ENCODE data around the gene S100A16. TPM values are rescaled to one million over a fixed set of nuclear protein-coding genes. Genes with fewer than 3 reads are reported as not detected.

S100A16 gene
- 1,881 and 1,940 TPM in 2 replicates for total RNA-seq

DNA sequence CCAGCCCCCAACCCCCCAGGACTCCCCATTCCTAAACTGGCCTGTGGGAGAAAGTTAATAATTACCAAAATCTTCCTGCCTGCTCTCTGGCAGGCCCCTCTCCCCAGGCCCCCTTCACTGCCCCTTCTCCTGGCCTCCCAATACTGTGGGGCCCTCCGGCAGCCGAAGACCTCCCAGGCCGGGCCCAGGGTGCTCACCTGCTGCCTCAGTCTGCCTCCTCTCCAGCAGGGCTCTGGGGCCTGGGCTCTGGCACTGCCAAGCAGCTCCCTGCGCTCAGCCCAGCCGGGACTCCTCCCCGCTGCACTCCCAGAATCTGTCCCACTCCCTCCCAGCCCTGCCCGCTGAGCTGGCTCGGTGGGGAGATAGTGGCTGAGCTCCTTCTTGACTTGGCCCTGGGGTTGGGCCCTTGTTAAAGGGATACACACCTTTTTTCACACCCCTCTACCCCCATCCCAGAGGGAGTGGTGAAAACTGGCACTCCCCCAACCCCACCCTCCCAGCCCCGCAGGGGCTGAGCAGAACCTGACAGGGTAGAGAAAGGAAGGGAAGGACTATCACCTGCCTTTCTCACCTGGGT is at the start of gene S100A16:
Gene S100A16, minus strand, starts transcription at position 383 of the 577 bp plus-strand sequence. CDS start 4,986 bp downstream, outside the sequence.

DNA sequence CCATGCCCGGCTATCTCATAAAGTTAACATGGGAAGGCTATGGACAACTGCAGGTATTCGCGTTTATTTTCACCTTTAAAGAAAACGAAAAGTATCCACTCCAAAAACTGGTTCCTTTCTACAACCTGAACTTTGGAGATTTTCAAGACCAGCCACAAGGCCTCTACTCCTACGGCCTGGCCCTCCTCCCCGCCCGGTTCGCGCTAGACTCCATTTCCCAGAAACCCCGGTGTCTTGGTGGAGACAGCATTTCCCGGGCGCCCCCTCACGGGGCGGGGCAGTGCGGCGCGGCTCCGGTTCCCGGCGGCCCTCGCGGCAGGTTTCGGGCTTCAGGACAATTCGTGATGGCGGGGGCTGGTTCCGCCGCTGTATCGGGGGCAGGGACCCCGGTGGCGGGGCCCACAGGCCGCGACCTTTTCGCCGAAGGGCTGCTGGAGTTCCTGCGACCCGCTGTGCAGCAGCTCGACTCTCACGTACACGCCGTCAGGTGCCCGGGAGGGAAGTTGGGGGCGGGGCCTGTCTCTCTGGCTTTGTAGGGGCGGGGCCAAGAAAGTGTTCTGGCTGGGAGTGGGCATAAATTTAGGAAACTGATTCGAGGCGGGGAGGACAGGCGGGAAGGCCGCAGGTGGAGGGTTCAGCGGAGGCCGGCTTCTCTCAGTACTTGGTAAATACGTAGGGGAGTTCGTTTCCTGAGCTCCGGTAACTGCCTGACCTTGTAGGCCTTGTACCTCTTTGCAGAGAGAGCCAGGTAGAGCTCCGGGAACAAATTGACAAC is 45.6 kb upstream of the S100A16 start, which contains the start of gene SNAPIN:
Gene SNAPIN, plus strand, starts transcription at position 304 of the 775 bp plus-strand sequence. Its CDS starts 41 bp downstream, at position 345.

GRCh38 chr1:153633754-153634665 is 21.1 kb upstream of the S100A16 start, which contains the start of gene CHTOP:
Gene CHTOP (plus strand): TSS chr1:153634066. CDS start chr1:153636589, 2,523 bp downstream.

GRCh38 chr1:153627715-153628626 is 15.0 kb upstream of the S100A16 start, which contains the start of gene S100A1:
Gene S100A1 (plus strand): TSS chr1:153628434. CDS start chr1:153630522, 2,088 bp downstream.

DNA sequence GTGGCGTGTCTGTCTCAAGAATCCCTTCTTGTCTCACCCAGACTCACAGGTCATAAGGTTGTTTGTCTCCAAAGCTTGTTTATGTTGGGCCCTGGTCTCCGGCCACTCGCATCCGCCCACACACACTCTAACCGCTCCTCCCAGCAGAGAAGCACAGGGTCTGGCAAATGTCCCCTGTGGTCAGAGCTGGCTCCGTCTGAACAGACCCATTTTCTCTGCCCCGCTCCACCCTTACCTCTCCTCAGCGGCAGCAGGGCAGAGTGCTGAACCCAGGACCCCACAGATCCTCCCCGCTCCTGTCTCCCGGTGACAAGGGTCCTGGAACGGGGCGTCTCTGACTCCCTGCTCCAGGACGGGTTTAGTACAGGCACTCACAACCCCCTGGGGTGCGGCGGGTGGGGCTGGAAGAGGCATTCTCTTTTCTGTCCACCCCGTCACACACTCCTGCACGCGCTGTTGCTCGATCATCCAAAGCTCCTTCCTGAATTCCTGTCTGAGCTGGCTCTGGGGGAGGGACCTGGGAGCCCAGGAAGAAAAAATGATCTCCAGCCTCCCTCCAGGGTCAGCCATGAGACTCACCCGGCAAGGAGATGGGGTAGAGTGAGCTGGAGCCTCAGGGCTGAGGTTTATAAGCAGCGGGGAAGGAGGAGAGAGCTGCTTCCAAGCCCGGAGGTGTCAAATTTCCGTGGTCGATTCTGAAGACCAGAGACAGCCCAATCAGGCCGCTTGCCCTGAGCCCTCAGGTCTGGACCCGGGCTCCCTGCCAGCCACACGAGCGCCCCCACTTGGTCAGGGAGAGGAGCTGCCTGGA is 14.2 kb upstream of the S100A16 start, which contains the start of gene S100A13:
Gene S100A13, minus strand, starts transcription at position 602 of the 811 bp plus-strand sequence. CDS start 1,033 bp downstream, outside the sequence.

DNA sequence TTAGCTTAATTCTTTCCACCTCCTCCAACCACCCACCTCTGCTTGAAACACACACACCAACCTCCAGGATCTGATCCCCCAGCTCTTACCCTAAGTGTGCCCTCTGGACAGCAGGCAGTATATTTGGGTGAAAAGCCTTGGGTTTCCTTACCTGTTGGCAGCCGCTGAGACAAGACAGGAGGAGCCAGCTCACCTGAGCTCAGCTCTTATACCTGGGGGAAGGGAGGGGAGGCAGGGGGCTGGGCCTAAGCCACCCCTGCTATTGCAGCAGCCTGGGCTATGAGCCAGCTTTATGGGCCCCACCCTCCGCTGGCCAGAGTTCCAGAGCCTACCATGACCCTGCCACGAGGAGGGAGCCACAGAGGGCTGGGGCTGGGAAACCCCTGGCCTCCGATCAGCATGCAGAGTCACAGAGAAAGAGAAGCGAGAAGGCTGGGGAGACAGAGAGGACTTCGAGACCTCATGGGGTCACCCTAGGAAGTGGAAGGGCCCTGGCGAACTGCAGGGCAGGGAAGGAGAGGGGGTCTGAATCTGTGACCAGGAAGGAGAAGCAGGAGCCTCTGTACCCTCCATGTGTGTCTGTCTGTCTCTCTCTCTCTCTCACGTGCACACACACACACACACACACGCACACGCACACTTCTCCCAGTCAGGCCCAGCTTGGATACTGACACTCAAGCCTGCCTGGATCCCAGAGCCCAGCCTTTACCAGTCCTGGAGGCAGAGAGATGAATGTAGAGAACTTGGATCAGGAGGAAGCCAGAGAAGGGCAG is 3.4 kb upstream of the S100A16 start, which contains the start of gene S100A14:
Gene S100A14, minus strand, starts transcription at position 182 of the 773 bp plus-strand sequence. CDS start 467 bp downstream, outside the sequence.

DNA sequence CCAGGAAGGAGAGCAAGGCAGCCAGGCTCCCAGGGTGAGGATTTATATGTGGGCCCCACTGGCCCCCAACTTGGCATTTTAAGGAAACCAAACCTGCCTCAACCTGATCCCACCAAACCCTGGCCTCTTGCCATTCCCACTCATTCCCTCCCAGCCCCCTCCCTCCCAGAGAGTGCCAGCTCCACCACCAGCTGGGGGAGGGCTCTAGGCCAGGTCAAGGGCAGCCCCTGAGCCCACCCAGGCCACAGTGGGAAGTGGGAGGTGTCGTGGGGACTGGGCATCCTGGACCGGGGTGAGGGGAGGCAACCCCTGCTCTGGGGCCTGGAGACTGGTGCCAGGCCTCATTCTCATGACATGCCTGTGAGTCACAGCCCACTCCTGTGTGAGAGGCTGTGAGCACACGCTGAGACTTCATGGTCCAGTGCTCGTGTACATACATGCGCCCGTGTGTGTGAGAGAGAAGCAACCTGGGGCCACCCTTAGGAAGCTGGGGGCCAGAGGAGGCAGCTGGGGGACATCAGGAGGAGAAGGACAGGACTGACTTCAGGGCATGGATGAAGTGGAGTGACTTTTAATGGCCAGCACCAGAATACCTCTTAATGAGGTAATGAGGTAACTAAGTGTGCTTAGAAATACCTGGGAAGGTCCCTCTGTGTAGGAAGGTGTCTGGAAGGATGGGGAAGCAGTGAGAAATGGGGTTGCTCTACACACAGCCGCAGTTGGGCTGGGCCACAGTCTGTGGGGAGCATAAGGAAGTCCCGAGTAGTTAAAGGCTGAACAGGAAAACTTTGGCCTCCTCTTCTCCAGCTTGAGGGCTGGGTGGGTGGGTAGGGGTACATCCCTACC is 47.2 kb downstream of the S100A16 start, which contains the start of gene S100A2:
Gene S100A2, minus strand, starts transcription at position 316 of the 846 bp plus-strand sequence. CDS start 1,967 bp downstream, outside the sequence.

Other genes starting within 250 kb of the S100A16 start
- gene S100A12, start 237.5 kb downstream of the S100A16 start, total RNA-seq, result 4.7 and 5.3 TPM in 2 replicates
- 1,254 and 1,417 TPM in 2 replicates for gene S100A8, start 222.1 kb downstream of the S100A16 start, total RNA-seq
- not detected in 2 replicates for gene S100A7A, start 196.6 kb downstream of the S100A16 start, total RNA-seq
- gene S100A7, start 152.5 kb downstream of the S100A16 start, total RNA-seq, result 0.42 and 3.5 TPM in 2 replicates
- 2,657 and 2,815 TPM in 2 replicates for gene S100A6, start 77.1 kb downstream of the S100A16 start, total RNA-seq
- 0.49 TPM in 1 of 2 replicates, not detected in the other for gene S100A5, start 72.2 kb downstream of the S100A16 start, total RNA-seq
- gene S100A4, start 67.3 kb downstream of the S100A16 start, total RNA-seq, result 45.3 and 57.0 TPM in 2 replicates
- 4.6 and 9.0 TPM in 2 replicates for gene S100A3, start 63.9 kb downstream of the S100A16 start, total RNA-seq
- gene S100A2, start 47.3 kb downstream of the S100A16 start, total RNA-seq, result 5,324 and 7,203 TPM in 2 replicates
- 1,909 and 2,185 TPM in 2 replicates for gene S100A14, start 3.2 kb upstream of the S100A16 start, total RNA-seq
- gene S100A13, start 14.4 kb upstream of the S100A16 start, total RNA-seq, result 124 and 160 TPM in 2 replicates
- gene S100A1, start 15.3 kb upstream of the S100A16 start, total RNA-seq, result not detected in 2 replicates
- 43.7 and 46.6 TPM in 2 replicates for gene CHTOP, start 20.9 kb upstream of the S100A16 start, total RNA-seq
- gene SNAPIN, start 45.6 kb upstream of the S100A16 start, total RNA-seq, result 56.8 and 62.6 TPM in 2 replicates
- 208 and 209 TPM in 2 replicates for gene ILF2, start 57.9 kb upstream of the S100A16 start, total RNA-seq
- not detected in 2 replicates for gene NPR1, start 65.6 kb upstream of the S100A16 start, total RNA-seq
- gene INTS3, start 114.9 kb upstream of the S100A16 start, total RNA-seq, result 22.5 and 25.0 TPM in 2 replicates
- gene SLC27A3, start 162.3 kb upstream of the S100A16 start, total RNA-seq, result 11.3 and 19.6 TPM in 2 replicates